ENCODE results near the gene MEI1.
"Not testable (repeated sequence)": the region's sequence is repeated elsewhere in the genome, so short reads cannot be mapped to it uniquely, and the experiment has no call there.

MEI1 gene

DNA sequence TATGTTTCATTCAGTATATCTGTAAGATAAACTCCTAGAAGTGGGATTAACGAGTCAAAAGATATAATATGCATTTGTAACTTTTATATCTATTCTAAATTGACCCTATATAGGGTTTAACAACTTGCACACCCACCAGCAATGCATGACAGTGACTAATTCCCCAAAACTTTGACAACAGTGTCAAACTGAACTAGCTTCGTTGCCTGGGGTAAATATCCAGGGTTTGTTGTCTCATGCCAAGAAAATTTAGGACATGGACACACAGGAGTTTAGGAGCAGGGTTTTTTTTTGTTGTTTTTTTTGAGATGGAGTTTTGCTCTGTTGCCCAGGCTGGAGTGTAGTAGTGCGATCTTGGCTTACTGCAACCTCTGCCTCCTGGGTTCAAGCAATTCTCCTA is 15.7 kb upstream of the MEI1 start:
- Histone ChIP-seq H3K27ac (no peak overlapping the region), H3K4me1 (ENCODE audit: control insufficient read depth in 1 of 2, insufficient read depth in 1 of 2, low read depth in 1 of 2, low read length in 1 of 2) (peaks cover 15 to 22% of the 10 kb centered on the region in 2 experiments), H3K4me3 (ENCODE audit: low read depth in 1 of 2, low read length in 1 of 2) (no peak overlapping the region), H3K36me3 (peaks cover 14% of the 10 kb centered on the region), H3K9me3 (no peaks in the 10 kb centered on the region), H3K27me3 (no peaks in the 10 kb centered on the region)
- TF ChIP-seq, protein P1, sequence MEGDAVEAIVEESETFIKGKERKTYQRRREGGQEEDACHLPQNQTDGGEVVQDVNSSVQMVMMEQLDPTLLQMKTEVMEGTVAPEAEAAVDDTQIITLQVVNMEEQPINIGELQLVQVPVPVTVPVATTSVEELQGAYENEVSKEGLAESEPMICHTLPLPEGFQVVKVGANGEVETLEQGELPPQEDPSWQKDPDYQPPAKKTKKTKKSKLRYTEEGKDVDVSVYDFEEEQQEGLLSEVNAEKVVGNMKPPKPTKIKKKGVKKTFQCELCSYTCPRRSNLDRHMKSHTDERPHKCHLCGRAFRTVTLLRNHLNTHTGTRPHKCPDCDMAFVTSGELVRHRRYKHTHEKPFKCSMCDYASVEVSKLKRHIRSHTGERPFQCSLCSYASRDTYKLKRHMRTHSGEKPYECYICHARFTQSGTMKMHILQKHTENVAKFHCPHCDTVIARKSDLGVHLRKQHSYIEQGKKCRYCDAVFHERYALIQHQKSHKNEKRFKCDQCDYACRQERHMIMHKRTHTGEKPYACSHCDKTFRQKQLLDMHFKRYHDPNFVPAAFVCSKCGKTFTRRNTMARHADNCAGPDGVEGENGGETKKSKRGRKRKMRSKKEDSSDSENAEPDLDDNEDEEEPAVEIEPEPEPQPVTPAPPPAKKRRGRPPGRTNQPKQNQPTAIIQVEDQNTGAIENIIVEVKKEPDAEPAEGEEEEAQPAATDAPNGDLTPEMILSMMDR (IDR thresholded peaks at IDR 0.05): no peak

DNA sequence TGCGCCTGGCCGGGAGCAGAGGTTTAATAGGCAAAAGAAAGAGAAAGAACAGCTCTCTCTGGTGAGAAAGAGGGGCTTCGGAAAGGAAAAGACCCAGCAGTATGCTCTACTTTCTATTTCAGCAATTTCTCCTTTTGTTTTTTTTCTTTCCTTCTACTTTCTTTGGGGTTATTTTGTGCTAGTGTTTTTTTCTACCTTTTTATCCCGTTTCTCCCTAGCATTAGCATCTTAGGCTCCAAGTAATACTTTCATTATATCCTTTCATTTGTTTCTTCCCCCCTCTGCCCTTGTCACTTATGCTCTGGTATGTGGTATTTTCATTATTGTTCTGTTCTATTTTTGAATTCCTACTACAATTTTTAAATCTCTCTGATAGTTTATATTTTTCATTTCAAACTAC is 15.1 kb upstream of the MEI1 start:
- TF ChIP-seq, protein P1 (IDR thresholded peaks at IDR 0.05): no peak
- no peak overlapping the region for H3K27ac ChIP-seq
- no peaks in the 10 kb centered on the region for H3K27me3 ChIP-seq

DNA sequence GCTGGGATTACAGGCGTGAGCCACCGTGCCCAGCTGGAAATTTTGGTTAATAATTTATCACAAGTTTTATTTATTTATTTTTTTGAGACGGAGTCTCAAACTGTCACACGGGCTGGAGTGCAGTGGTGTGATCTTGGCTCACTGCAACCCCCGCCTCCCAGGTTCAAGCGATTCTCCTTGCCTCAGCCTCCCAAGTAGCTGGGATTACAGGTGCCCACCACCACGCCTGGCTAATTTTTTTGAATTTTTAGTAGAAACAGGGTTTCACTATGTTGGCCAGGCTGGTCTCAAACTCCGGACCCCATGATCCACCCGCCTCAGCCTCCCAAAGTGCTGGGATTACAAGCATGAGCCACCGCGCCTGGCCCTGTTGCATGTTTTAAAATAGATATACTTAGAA is 12.4 kb upstream of the MEI1 start:
- not testable (repeated sequence) for H3K27ac ChIP-seq; H3K36me3 ChIP-seq; H3K4me3 ChIP-seq (ENCODE audit: low read depth in 1 of 2, low read length in 1 of 2); H3K27me3 ChIP-seq; H3K9me3 ChIP-seq
- H3K4me1 ChIP-seq (ENCODE audit: control insufficient read depth in 1 of 2, insufficient read depth in 1 of 2, low read depth in 1 of 2, low read length in 1 of 2): peaks cover 15 to 17% of the 10 kb centered on the region in 2 experiments

More for the DNA sequence above, 15.1 kb upstream of the MEI1 start:
- H3K4me3 ChIP-seq (ENCODE audit: low read depth in 1 of 2, low read length in 1 of 2): no peak overlapping the region
- peaks cover 8% of the 10 kb centered on the region for H3K36me3 ChIP-seq
- peaks cover 15 to 22% of the 10 kb centered on the region in 2 experiments for H3K4me1 ChIP-seq (ENCODE audit: control insufficient read depth in 1 of 2, insufficient read depth in 1 of 2, low read depth in 1 of 2, low read length in 1 of 2)
- H3K9me3 ChIP-seq: no peaks in the 10 kb centered on the region

DNA sequence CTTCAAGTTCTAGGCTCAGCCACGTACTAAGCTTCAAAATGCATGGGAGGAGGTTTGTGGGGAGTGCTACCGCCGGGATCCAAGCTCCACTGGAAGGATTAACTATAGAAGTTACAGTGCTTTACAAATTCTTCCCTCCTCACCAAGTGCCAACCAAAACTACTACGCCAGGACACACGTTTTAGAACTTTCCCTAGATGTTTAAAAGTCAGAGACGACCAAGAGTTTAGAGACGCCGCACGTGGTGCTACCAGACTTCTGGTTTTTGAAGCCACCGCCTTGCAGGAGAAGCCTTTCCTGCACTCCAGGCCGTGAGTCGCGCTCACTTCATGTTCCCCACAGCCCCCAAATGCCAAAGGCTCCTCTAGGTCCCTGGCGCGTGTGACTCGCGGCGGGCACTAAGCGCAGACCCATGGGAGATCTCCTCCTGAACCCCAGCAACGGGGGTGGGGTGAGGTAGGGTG is 11.4 kb upstream of the MEI1 start:
- TF ChIP-seq, protein P1 (IDR thresholded peaks at IDR 0.05): no peak

DNA sequence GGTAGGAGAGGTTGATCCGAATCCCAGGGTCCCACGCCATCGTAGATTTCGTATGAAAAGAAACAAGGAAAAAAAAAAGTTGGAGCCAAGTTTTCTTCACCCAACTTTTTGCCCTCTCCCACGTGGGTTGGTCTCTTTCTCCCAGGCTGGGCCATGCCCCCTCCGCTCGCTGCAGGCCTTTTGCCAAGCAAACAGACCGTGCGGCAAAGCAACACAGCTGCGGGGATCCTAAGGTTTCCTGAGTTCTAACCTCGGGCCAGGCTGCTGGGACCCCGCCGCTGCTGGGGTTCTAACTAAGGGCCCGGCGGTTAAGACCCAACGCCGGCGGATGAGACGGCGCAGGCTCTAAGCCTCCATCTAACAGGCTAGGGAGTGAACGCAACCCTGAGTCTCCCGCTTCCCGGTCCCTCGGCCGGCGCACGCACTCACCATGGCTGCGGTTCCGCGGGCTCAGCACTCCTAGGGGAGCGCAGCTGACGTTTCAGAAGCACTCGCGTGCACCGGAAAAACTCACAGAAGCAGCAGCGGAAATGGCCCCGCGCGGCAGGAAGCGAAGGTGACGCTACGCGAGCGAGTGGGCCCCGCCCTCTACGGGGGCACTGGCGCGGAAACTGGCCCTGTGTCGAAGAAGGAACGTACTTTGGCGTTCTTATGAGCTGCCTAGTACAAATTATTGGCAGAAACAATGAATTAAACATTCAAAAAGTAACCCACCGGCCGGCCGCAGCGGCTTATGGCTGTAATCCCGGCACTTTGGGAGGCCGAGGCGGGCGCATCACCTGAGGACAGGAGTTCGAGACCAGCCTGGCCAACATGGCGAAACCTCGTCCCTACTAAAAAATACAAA is 10.7 kb upstream of the MEI1 start, which contains the start of gene SNU13:
TSS of gene SNU13 (minus strand) at position 503 of the 847 bp plus-strand sequence. CDS start at position 432, 71 bp downstream.
- H3K36me3 ChIP-seq: peaks cover 2% of the 10 kb centered on the region
- no peaks in the 10 kb centered on the region for H3K9me3 ChIP-seq
- no peaks in the 10 kb centered on the region for H3K27me3 ChIP-seq
- TF ChIP-seq, protein P1 (IDR thresholded peaks at IDR 0.05): peak; percentile 71
- H3K4me3 ChIP-seq (ENCODE audit: low read depth in 1 of 2, low read length in 1 of 2): peak within 1 kb of the TSS; percentile 79 to 92
- peaks cover 15 to 20% of the 10 kb centered on the region in 2 experiments for H3K4me1 ChIP-seq (ENCODE audit: control insufficient read depth in 1 of 2, insufficient read depth in 1 of 2, low read depth in 1 of 2, low read length in 1 of 2)
- H3K27ac ChIP-seq: peak within 1 kb of the TSS; percentile 96

More for the DNA sequence above, 11.4 kb upstream of the MEI1 start:
- H3K4me1 ChIP-seq (ENCODE audit: control insufficient read depth in 1 of 2, insufficient read depth in 1 of 2, low read depth in 1 of 2, low read length in 1 of 2): peaks cover 15 to 17% of the 10 kb centered on the region in 2 experiments
- H3K9me3 ChIP-seq: no peaks in the 10 kb centered on the region
- H3K27me3 ChIP-seq: no peaks in the 10 kb centered on the region
- peak overlapping the region; percentile 79 to 92 for H3K4me3 ChIP-seq (ENCODE audit: low read depth in 1 of 2, low read length in 1 of 2)
- H3K27ac ChIP-seq: peak overlapping the region; percentile 96
- no peaks in the 10 kb centered on the region for H3K36me3 ChIP-seq

DNA sequence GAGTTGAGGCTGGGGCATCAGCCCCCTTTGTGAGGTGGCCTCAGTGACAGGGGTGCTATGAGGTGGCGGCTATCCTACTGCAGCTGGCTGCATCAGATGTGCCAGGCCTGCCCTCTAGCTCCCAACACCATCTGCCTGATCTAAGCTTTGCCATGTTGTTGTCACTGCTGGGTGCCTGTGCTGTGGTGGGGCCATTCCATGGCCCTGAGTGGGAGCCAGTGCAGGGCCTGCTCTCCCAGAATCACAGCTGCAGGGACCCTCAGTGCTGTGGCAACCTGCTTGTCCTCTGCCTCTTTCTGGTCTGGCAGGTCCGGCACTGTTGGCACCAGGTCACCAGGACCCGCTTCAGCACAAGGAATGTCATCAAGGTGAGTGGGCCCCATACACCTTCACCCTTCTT is 8.8 kb upstream of the MEI1 start:
- Histone ChIP-seq H3K9me3 (no peaks in the 10 kb centered on the region), H3K4me3 (ENCODE audit: low read depth in 1 of 2, low read length in 1 of 2) (no peak overlapping the region), H3K4me1 (ENCODE audit: control insufficient read depth in 1 of 2, insufficient read depth in 1 of 2, low read depth in 1 of 2, low read length in 1 of 2) (peaks cover 15 to 20% of the 10 kb centered on the region in 2 experiments), H3K27ac (peak overlapping the region; percentile 57), H3K27me3 (no peaks in the 10 kb centered on the region), H3K36me3 (peaks cover 5% of the 10 kb centered on the region)
- TF ChIP-seq, protein P1 (IDR thresholded peaks at IDR 0.05): no peak

Measured in neutrophil (primary cell).